K562 (cell line): ENCODE data around the gene SERPINA1. TPM values are rescaled to one million over a fixed set of nuclear protein-coding genes. Genes with fewer than 3 reads are reported as not detected.

ENCODE experiments used
- ATAC-seq: fragments of 200-7000 bp; cut with Tn5 transposase; 3 replicates; pipeline ENCODE4 v1.9.1; 2020; ENCODE audit warnings: moderate library complexity
- BruUV-seq: library from RNA; stranded (reverse); fragments of 400-500 nt; replicated peaks from 2 replicates; lab custom pipeline; 2021; lab: Mats Ljungman, UMichigan
- CTCF ChIA-PET: fragments of 300-600 bp; formaldehyde crosslinking; extraction: SDS; loops from one replicate; lab custom pipeline; 2021; ENCODE audit warnings: low intra/inter-chr PET ratio; lab: Yijun Ruan, JAX
- POLR2A ChIA-PET: fragments of 300-600, 350-650 bp; sonication (Branson Sonifier 250); formaldehyde crosslinking; extraction: SDS; loops from one replicate; lab custom pipeline; 2021; ENCODE audit warnings: antibody characterized with exemption, inconsistent platforms; lab: Yijun Ruan, JAX
- DNase-seq, 4 experiments: peaks; one replicate each; pipeline versions ENCODE4 v3.0.0 to v3.0.0-alpha.2; 2011 to 2018; ENCODE audit warnings: low spot score in 3 of 4, mixed read lengths in 3 of 4; ENCODE audit errors: extremely low read depth in 1 of 4
- FAIRE-seq: peaks from 2 replicates; lab custom pipeline; 2011; peaks lifted over from hg19 to GRCh38; lab: Jason Lieb, UNC
- H2AFZ ChIP-seq: 2 replicates; pipeline ENCODE4 v1.6.0; 2011; ENCODE audit warnings: low read depth, low read length, control low read depth, inconsistent platforms
- H3K27ac ChIP-seq: fragments of 200-600 bp; 3 replicates; pipeline ENCODE4 v1.8.0; 2011; ENCODE audit warnings: low read depth, mild to moderate bottlenecking, control low read depth, inconsistent platforms, low read length, moderate library complexity, mixed read lengths; ENCODE audit errors: extremely low read depth
- H3K27me3 ChIP-seq, 2 experiments: fragments of 300-600 bp in 1 of 2; 2 replicates in 1 of 2; 3 replicates in 1 of 2; pipeline versions ENCODE4 v1.6.0 to v1.8.0; 2011; ENCODE audit warnings: inconsistent platforms in 2 of 2, low read length in 2 of 2, mild to moderate bottlenecking in 1 of 2, mixed read lengths in 1 of 2, moderate library complexity in 1 of 2; ENCODE audit not compliant: control insufficient read depth in 2 of 2, insufficient read depth in 2 of 2
- H3K36me3 ChIP-seq: fragments of 300-600 bp; 3 replicates; pipeline ENCODE4 v1.8.0; 2011; ENCODE audit warnings: mild to moderate bottlenecking, low read length, inconsistent platforms; ENCODE audit not compliant: control insufficient read depth, insufficient read depth
- H3K4me1 ChIP-seq, 2 experiments: fragments of 200-600 bp in 1 of 2; replicated peaks in 1 of 2; 2 replicates in 1 of 2; 3 replicates in 1 of 2; pipeline versions ENCODE4 v1.5.1 to v1.8.0; 2011; ENCODE audit warnings: inconsistent platforms in 2 of 2, low read length in 2 of 2, mild to moderate bottlenecking in 1 of 2, mixed read lengths in 1 of 2, moderate library complexity in 1 of 2; ENCODE audit not compliant: control insufficient read depth in 2 of 2, insufficient read depth in 2 of 2
- H3K4me2 ChIP-seq: 2 replicates; pipeline ENCODE4 v1.6.1; 2011; ENCODE audit warnings: low read length, control low read depth, inconsistent platforms, mixed read lengths; ENCODE audit not compliant: insufficient read depth
- H3K4me3 ChIP-seq: fragments of 200-600 bp; sonication (generic), shearing (Covaris generic); 2 replicates; pipeline ENCODE4 v1.5.1; 2016; ENCODE audit warnings: control low read depth, inconsistent platforms
- H3K79me2 ChIP-seq: fragments of 200-600 bp; 3 replicates; pipeline ENCODE4 v1.8.0; 2011; ENCODE audit warnings: low read length, inconsistent platforms; ENCODE audit not compliant: control insufficient read depth, insufficient read depth
- H3K9ac ChIP-seq, 2 experiments: 2 replicates each; pipeline versions ENCODE4 v1.6.0 to v1.6.1; 2011; ENCODE audit warnings: low read depth in 2 of 2, low read length in 2 of 2, control low read depth in 1 of 2, inconsistent platforms in 1 of 2, mild to moderate bottlenecking in 1 of 2, mixed read lengths in 1 of 2; ENCODE audit not compliant: insufficient read depth in 1 of 2
- H3K9me1 ChIP-seq: one replicate; pipeline ENCODE4 v1.6.0; 2011; ENCODE audit warnings: inconsistent platforms, mild to moderate bottlenecking, low read length, moderate library complexity; ENCODE audit not compliant: control insufficient read depth, insufficient read depth
- H3K9me3 ChIP-seq: replicated peaks from 2 replicates; pipeline ENCODE4 v1.5.1; 2011; ENCODE audit warnings: low read depth, low read length, inconsistent platforms; ENCODE audit not compliant: control insufficient read depth, insufficient read depth
- H4K20me1 ChIP-seq: replicated peaks from 2 replicates; pipeline ENCODE4 v1.6.1; 2011; ENCODE audit warnings: low read length, inconsistent platforms, mixed read lengths; ENCODE audit not compliant: control insufficient read depth, insufficient read depth
- AFF1 ChIP-seq, 2 experiments: fragments of 450-650 bp; IDR thresholded peaks; 2 replicates each; pipeline ENCODE4 v1.6.1; 2018; ENCODE audit warnings: mild to moderate bottlenecking in 2 of 2, low read depth in 1 of 2; ENCODE audit not compliant: partially characterized antibody in 2 of 2
- DPF2 ChIP-seq: fragments of 450-650 bp; IDR thresholded peaks from 2 replicates; pipeline ENCODE4 v1.6.1; 2016
- FOXM1 ChIP-seq, 2 experiments: fragments of 450-650 bp in 1 of 2; sonication (generic) in 1 of 2; formaldehyde crosslinking in 1 of 2; IDR thresholded peaks; 2 replicates each; pipeline versions ENCODE4 v1.6.1 to v1.9.0; 2017 to 2022; ENCODE audit warnings: low read depth in 2 of 2, mild to moderate bottlenecking in 2 of 2, missing genetic modification reagents in 1 of 2, moderate library complexity in 1 of 2
- MYNN ChIP-seq, 2 experiments: sonication (generic); formaldehyde crosslinking in 1 of 2; IDR thresholded peaks; 2 replicates each; pipeline versions ENCODE4 v1.5.0 to v1.6.1; 2016 to 2020; ENCODE audit warnings: antibody characterized with exemption in 1 of 2, missing genetic modification reagents in 1 of 2
- NFIC ChIP-seq: fragments of 450-650 bp; IDR thresholded peaks from 2 replicates; pipeline ENCODE4 v1.6.1; 2017; ENCODE audit warnings: mild to moderate bottlenecking, inconsistent platforms
- PHF20 ChIP-seq: fragments of 450-650 bp; IDR thresholded peaks from 2 replicates; pipeline ENCODE4 v1.6.1; 2018; ENCODE audit not compliant: partially characterized antibody
- RAD51 ChIP-seq: fragments of 450-650 bp; IDR thresholded peaks from 2 replicates; pipeline ENCODE4 v1.7.1; 2016; ENCODE audit warnings: low read depth, mild to moderate bottlenecking, borderline replicate concordance
- RCOR1 ChIP-seq, 2 experiments: IDR thresholded peaks; 2 replicates each; pipeline ENCODE4 v1.6.1; 2012; ENCODE audit warnings: low read depth in 2 of 2, low read length in 2 of 2, borderline replicate concordance in 1 of 2, improper control_type of control experiment in 1 of 2
- RHOXF2B ChIP-seq: fragments of 250-450 bp; sonication (Bioruptor Pico); conservative IDR thresholded peaks from 2 replicates; pipeline ENCODE4 v1.5.1; 2021
- TCF7L2 ChIP-seq: fragments of 150-350 bp; IDR thresholded peaks from 2 replicates; pipeline ENCODE4 v1.6.1; 2016; ENCODE audit warnings: low read depth, mild to moderate bottlenecking, low read length, moderate library complexity
- ZBTB26 ChIP-seq: fragments of 450-650 bp; formaldehyde crosslinking; IDR thresholded peaks from 2 replicates; pipeline ENCODE4 v1.4.0; 2022; ENCODE audit warnings: missing genetic modification characterization
- ZEB2 ChIP-seq: fragments of 450-650 bp; IDR thresholded peaks from 2 replicates; pipeline ENCODE4 v1.6.1; 2016
- ZNF224 ChIP-seq: sonication (generic); formaldehyde crosslinking; IDR thresholded peaks from 2 replicates; pipeline ENCODE4 v1.8.0; 2022; ENCODE audit warnings: mild to moderate bottlenecking, missing genetic modification reagents
- ZNF586 ChIP-seq: fragments of 450-650 bp; formaldehyde crosslinking; conservative IDR thresholded peaks from 2 replicates; pipeline ENCODE4 v1.4.0; 2020; ENCODE audit warnings: mild to moderate bottlenecking, moderate library complexity
- WGBS: fragments of 100-300 bp; shearing (Covaris generic); methylation state at CpG from one replicate; pipeline ENCODE4 v1.1.6; 2016; ENCODE audit warnings: low coverage, mixed read lengths; ENCODE audit not compliant: insufficient coverage; ENCODE audit errors: missing lambda C conversion rate; 5-methylcytosine and 5-hydroxymethylcytosine counted together
- in situ Hi-C: fragments of 300-500 bp; cut with MboI; formaldehyde crosslinking; loops from 4 replicates; pipeline ENCODE4 v1.15.0; 2018; ENCODE audit warnings: inconsistent platforms, mixed read lengths
- intact Hi-C: fragments of 100-400 bp; cut with micrococcal nuclease; formaldehyde crosslinking; loops from 2 replicates; pipeline ENCODE4 v1.14.2; 2022
- polyA plus RNA-seq, 8 experiments: library from polyadenylated mRNA; depleted of rRNA in 4 of 8; stranded (reverse) in 5 of 8; unstranded in 3 of 8; fragments of >200 nt; fragmentation: Nextera tagmentation in 2 of 8; fragmentation: Illumina TruSeq in 1 of 8; extraction: Ambion mirVana in 2 of 8; extraction: Trizol in 1 of 8; gene quantifications; 2 replicates each; pipeline versions ENCODE4 v1.2.1 to v1.2.3, GENCODE V29; 2011 to 2014; ENCODE audit warnings: inconsistent platforms in 1 of 8, missing spikeins in 1 of 8
- total RNA-seq, 7 experiments: library from RNA; depleted of rRNA in 6 of 7; stranded (reverse); fragments of >200 nt in 6 of 7; fragmentation: Illumina TruSeq in 2 of 7; extraction: Trizol in 2 of 7; gene quantifications; 2 replicates each; pipeline versions ENCODE4 v1.2.1 to v1.2.3, GENCODE V29; 2011 to 2021; ENCODE audit warnings: low replicate concordance in 1 of 7
- TF ChIP-seq, protein P1 (sequence below): fragments of 250-450 bp; sonication (Bioruptor Pico); IDR thresholded peaks from 2 replicates; pipeline ENCODE4 v1.4.0; 2020; ENCODE audit warnings: mild to moderate bottlenecking, moderate library complexity, borderline replicate concordance

The SERPINA1 gene
- total and polyA plus RNA-seq, 9 of the 15 experiments (the other 6 are each of a cell fraction or from before 2014, with no cell fraction given) = 4.1 TPM; not detected in 8

- Histone ChIP-seq H3K9me1 (no peaks in the 10 kb centered on the region), H3K9ac (no peak overlapping the region), H3K79me2 (no peaks in the 10 kb centered on the region), H3K4me3 (no peak overlapping the region), H3K4me1 (no peaks in the 10 kb centered on the region), H4K20me1 (no peaks in the 10 kb centered on the region), H3K36me3 (no peaks in the 10 kb centered on the region), H2AFZ (no peak overlapping the region), H3K27me3 (no peaks in the 10 kb centered on the region), H3K9me3 (no peaks in the 10 kb centered on the region), H3K4me2 (no peak overlapping the region), H3K27ac (no peak overlapping the region)
- BruUV-seq = no TSS peak
- in situ Hi-C loops = no loop called here
- intact Hi-C loops = no loop called here
- ChIA-PET POLR2A (no interaction called here), CTCF (no interaction called here)
- FAIRE-seq (no peak), DNase-seq (no peak), ATAC-seq (no peak)
- TF ChIP-seq ZNF586 (CRISPR knock-in tag) (no peak), RAD51 (no peak), FOXM1 (IDR thresholded peaks at IDR 0.05; ENCODE audit: low read depth) (no peak), FOXM1 (CRISPR knock-in tag; IDR thresholded peaks at IDR 0.05; ENCODE audit: low read depth) (no peak), AFF1 (IDR thresholded peaks at IDR 0.05; ENCODE audit: low read depth in 1 of 2, partially characterized antibody in 2 of 2) (no peak), NFIC (no peak), MYNN (IDR thresholded peaks at IDR 0.05) (no peak), MYNN (CRISPR knock-in tag; IDR thresholded peaks at IDR 0.05) (no peak), ZEB2 (no peak), DPF2 (no peak), ZBTB26 (CRISPR knock-in tag) (no peak), ZNF224 (CRISPR knock-in tag) (no peak), PHF20 (no peak), RCOR1 (IDR thresholded peaks at IDR 0.05; ENCODE audit: borderline replicate concordance in 1 of 2, low read depth in 2 of 2, low read length in 2 of 2) (no peak), TCF7L2 (no peak), RHOXF2B (CRISPR knock-in tag) (no peak)
- TF ChIP-seq, protein P1, sequence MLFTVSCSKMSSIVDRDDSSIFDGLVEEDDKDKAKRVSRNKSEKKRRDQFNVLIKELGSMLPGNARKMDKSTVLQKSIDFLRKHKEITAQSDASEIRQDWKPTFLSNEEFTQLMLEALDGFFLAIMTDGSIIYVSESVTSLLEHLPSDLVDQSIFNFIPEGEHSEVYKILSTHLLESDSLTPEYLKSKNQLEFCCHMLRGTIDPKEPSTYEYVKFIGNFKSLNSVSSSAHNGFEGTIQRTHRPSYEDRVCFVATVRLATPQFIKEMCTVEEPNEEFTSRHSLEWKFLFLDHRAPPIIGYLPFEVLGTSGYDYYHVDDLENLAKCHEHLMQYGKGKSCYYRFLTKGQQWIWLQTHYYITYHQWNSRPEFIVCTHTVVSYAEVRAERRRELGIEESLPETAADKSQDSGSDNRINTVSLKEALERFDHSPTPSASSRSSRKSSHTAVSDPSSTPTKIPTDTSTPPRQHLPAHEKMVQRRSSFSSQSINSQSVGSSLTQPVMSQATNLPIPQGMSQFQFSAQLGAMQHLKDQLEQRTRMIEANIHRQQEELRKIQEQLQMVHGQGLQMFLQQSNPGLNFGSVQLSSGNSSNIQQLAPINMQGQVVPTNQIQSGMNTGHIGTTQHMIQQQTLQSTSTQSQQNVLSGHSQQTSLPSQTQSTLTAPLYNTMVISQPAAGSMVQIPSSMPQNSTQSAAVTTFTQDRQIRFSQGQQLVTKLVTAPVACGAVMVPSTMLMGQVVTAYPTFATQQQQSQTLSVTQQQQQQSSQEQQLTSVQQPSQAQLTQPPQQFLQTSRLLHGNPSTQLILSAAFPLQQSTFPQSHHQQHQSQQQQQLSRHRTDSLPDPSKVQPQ (CRISPR knock-in tag) = no peak
- 0% methylated on average over 2 of the region's 2 CpGs for WGBS
Measured at GRCh38 chr14:94330857-94331256, 57.5 kb downstream of the SERPINA1 start.
